Fibroblast of lung (primary cell): Measurements from ENCODE around the gene RGS2. TPM values are rescaled to one million over a fixed set of nuclear protein-coding genes. Genes with fewer than 3 reads are reported as not detected.
A peak's percentile ranks its signal among the peaks of the same experiment; 100 is the strongest.

Experiments
- DNase-seq, 2 donors: peaks; one replicate each; pipeline versions ENCODE4 v3.0.0 to v3.0.0-alpha.2; 2010; ENCODE audit warnings: low read depth in 2 of 2
- H2AFZ ChIP-seq: 2 replicates; pipeline ENCODE4 v1.5.1; 2012; ENCODE audit warnings: low read length, control low read depth, inconsistent platforms
- H3K27ac ChIP-seq: 2 replicates; pipeline ENCODE4 v1.5.1; 2011; ENCODE audit warnings: low read length, control low read depth; ENCODE audit not compliant: insufficient read depth
- H3K27me3 ChIP-seq: 2 replicates; pipeline ENCODE4 v1.5.1; 2011; ENCODE audit warnings: mild to moderate bottlenecking, low read length; ENCODE audit not compliant: control insufficient read depth, insufficient read depth
- H3K36me3 ChIP-seq: 2 replicates; pipeline ENCODE4 v1.5.1; 2011; ENCODE audit warnings: low read length; ENCODE audit not compliant: control insufficient read depth, insufficient read depth
- H3K4me1 ChIP-seq: 2 replicates; pipeline ENCODE4 v1.5.1; 2011; ENCODE audit warnings: low read length; ENCODE audit not compliant: control insufficient read depth, insufficient read depth; ENCODE audit errors: extremely low read depth
- H3K4me2 ChIP-seq: 2 replicates; pipeline ENCODE4 v1.5.1; 2011; ENCODE audit warnings: low read length, control low read depth; ENCODE audit not compliant: insufficient read depth; ENCODE audit errors: extremely low read depth
- H3K4me3 ChIP-seq, 4 experiments: fragments of 200-600 bp in 1 of 4; sonication (generic) in 1 of 4; replicated peaks in 1 of 4; 2 replicates each; pipeline ENCODE4 v1.5.1; 2011 to 2016; ENCODE audit warnings: low read length in 4 of 4, low read depth in 3 of 4, mild to moderate bottlenecking in 3 of 4, control low read depth in 2 of 4, inconsistent platforms in 1 of 4, mixed read lengths in 1 of 4; ENCODE audit not compliant: insufficient read depth in 1 of 4; ENCODE audit errors: control extremely low read depth in 1 of 4
- H3K79me2 ChIP-seq: 2 replicates; pipeline ENCODE4 v1.5.1; 2012; ENCODE audit warnings: mild to moderate bottlenecking, low read length, inconsistent platforms; ENCODE audit not compliant: control insufficient read depth, insufficient read depth
- H3K9ac ChIP-seq: 2 replicates; pipeline ENCODE4 v1.5.1; 2011; ENCODE audit warnings: mild to moderate bottlenecking, low read length, control low read depth; ENCODE audit not compliant: insufficient read depth
- H3K9me3 ChIP-seq: 2 replicates; pipeline ENCODE4 v1.5.1; 2012; ENCODE audit warnings: low read depth, low read length; ENCODE audit not compliant: control insufficient read depth, insufficient read depth
- H4K20me1 ChIP-seq: 2 replicates; pipeline ENCODE4 v1.5.1; 2011; ENCODE audit warnings: low read length; ENCODE audit not compliant: control insufficient read depth, insufficient read depth; ENCODE audit errors: extremely low read depth
- CTCF ChIP-seq, 2 donors: IDR thresholded peaks in 1 of 2; conservative IDR thresholded peaks in 1 of 2; 1 replicate in 1 of 2; 2 replicates in 1 of 2; pipeline ENCODE4 v1.5.1; 2011 to 2012; ENCODE audit warnings: low read length in 2 of 2, control low read depth in 1 of 2, inconsistent platforms in 1 of 2, low read depth in 1 of 2, mild to moderate bottlenecking in 1 of 2
- EZH2 ChIP-seq: IDR thresholded peaks from 2 replicates; pipeline ENCODE4 v1.5.1; 2012; ENCODE audit warnings: low read length, control low read depth, mild to moderate bottlenecking; ENCODE audit errors: missing control alignments
- polyA plus RNA-seq, 2 donors: library from polyadenylated mRNA; depleted of rRNA in 1 of 2; stranded (reverse) in 1 of 2; unstranded in 1 of 2; fragments of >200 nt; gene quantifications; 2 replicates each; pipeline ENCODE4 v1.2.1, GENCODE V29; 2011 to 2012; ENCODE audit warnings: missing spikeins in 1 of 2
- total RNA-seq: library from RNA; depleted of rRNA; stranded (reverse); fragments of >200 nt; gene quantifications from 2 replicates; pipeline ENCODE4 v1.2.1, GENCODE V29; 2014

RGS2 gene
- total and polyA plus RNA-seq, 2 donors (not counting 1 experiment from before 2014, with no cell fraction given), result 31.7 to 43.9 TPM

DNA sequence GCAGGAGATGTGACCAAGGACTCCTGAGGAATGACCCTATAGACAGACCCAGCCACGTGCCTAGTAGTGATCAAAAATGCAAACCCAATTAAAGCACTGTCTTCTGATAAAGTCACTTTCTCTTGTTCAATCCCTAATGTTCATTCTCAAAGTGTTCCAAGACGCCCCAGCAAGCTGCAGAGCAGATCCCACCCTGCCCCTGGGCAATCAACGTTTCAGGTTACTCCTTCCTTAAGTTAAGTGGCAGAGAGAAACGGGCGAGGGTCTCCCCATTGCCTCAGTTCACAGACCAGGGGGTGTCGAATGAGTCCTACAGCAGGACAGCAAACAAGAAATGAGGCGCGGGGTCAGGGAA lies 699 bp upstream of the RGS2 start:
- no peaks in the 10 kb centered on the region for H3K36me3 ChIP-seq
- H3K4me3 ChIP-seq, result peak overlapping the region; percentile 82 to 97 (median 92)
- peak overlapping the region; percentile 48 for H2AFZ ChIP-seq
- no peak for TF ChIP-seq CTCF (conservative IDR thresholded peaks at IDR 0.05 in 1 of 2, IDR thresholded peaks at IDR 0.05 in 1 of 2; ENCODE audit: low read depth in 1 of 2, low read length in 2 of 2)
- no peak for TF ChIP-seq EZH2
- no peaks in the 10 kb centered on the region for H4K20me1 ChIP-seq
- peaks cover 4% of the 10 kb centered on the region for H3K4me1 ChIP-seq
- H3K9me3 ChIP-seq, result no peaks in the 10 kb centered on the region
- peaks cover 9% of the 10 kb centered on the region for H3K79me2 ChIP-seq
- no peaks in the 10 kb centered on the region for H3K27me3 ChIP-seq
- peak overlapping the region; percentile 91 for H3K27ac ChIP-seq
- peak overlapping the region; percentile 96 for H3K4me2 ChIP-seq
- H3K9ac ChIP-seq, result peak overlapping the region; percentile 80
- DNase-seq, result no peak

DNA sequence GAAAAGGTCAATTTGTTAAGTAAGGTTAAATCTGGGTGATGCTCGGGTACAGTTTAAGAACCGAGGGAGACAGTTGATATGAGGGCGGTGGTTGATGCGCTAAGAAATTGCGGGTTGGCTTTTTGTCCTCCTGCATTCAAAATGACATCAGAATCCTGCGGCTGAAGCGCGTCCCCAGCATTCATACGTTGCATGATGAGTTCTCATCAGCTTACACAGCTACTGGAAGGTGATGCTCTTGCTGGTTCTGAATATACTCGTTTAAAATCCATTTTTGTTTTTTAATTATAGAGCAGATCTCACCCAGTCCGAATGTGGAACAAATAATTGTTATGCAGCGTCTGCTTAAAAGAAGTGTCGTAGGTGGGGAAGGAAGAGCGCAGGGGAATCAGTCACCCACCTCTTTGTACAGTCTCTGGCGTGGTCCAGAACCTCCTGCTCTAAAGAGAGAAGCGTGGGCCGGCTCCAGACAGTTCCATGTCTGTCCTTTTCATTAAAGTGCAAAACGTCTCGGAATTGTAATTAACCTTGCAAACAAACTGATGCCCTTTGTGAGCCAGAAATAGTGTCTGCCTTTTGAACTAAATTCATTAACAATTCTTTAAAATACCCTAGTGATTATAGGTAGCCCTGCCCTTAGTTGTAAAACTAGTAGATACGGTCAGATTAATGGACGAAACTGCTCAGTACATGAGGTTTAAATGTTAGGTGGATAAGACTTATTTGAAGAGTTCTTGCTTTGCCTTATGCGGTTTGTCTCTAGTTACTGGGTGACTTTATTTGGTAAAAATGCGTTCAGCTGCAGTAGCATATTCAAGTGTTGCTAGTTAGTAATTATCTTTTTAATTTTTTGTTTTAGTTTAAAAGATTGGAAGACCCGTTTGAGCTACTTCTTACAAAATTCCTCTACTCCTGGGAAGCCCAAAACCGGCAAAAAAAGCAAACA lies 741 bp downstream of the RGS2 start:
- peak overlapping the region; percentile 82 to 97 (median 92) for H3K4me3 ChIP-seq
- H3K79me2 ChIP-seq, result peaks cover 9% of the 10 kb centered on the region
- no peaks in the 10 kb centered on the region for H4K20me1 ChIP-seq
- no peaks in the 10 kb centered on the region for H3K36me3 ChIP-seq
- no peak for TF ChIP-seq EZH2
- peak in 1 of 2 donors; percentile 5 for TF ChIP-seq CTCF (conservative IDR thresholded peaks at IDR 0.05 in 1 of 2, IDR thresholded peaks at IDR 0.05 in 1 of 2; ENCODE audit: low read depth in 1 of 2, low read length in 2 of 2)
- peak; percentile 68 to 70 for DNase-seq
- peak overlapping the region; percentile 91 for H3K27ac ChIP-seq
- no peaks in the 10 kb centered on the region for H3K27me3 ChIP-seq
- H3K4me1 ChIP-seq, result peaks cover 4% of the 10 kb centered on the region
- peak overlapping the region; percentile 87 for H2AFZ ChIP-seq
- peak overlapping the region; percentile 84 for H3K9ac ChIP-seq
- no peaks in the 10 kb centered on the region for H3K9me3 ChIP-seq
- H3K4me2 ChIP-seq, result peak overlapping the region; percentile 90

DNA sequence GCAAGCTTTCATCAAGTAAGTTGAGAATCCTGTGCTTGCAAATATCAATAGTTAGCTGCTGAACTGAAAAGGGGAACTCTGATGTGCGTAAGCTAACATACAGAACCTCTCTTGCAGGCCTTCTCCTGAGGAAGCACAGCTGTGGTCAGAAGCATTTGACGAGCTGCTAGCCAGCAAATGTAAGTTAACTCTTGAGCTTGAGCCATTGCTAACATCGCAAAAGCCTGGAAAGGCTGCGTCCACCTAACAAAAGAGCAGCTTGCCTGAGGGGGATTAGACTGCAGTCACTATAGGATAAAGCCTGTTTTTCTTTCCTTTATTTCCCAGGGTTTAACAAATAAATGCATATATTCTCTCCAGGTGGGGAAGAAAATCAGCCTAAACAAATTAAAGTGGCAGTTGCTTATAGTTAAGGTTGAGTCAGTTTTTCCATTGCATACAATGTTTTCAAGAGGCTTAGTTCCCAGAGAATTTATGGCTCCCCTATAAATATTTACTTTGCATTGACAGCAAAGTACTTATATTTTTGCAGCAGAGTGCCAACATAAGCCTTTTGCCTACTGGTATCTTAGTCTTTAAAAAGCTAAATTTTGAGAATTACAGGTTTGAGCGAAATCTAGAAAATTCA lies 1.5 kb downstream of the RGS2 start:
- Histone ChIP-seq H3K4me1 (peaks cover 4% of the 10 kb centered on the region), H3K9ac (peak overlapping the region; percentile 9), H3K9me3 (no peaks in the 10 kb centered on the region), H4K20me1 (no peaks in the 10 kb centered on the region), H3K4me3 (peak overlapping the region; percentile 82 to 97 (median 92)), H3K27ac (peak overlapping the region; percentile 1), H3K27me3 (no peaks in the 10 kb centered on the region), H2AFZ (no peak overlapping the region), H3K79me2 (peaks cover 9% of the 10 kb centered on the region), H3K36me3 (no peaks in the 10 kb centered on the region), H3K4me2 (peak overlapping the region; percentile 90)
- peak; percentile 64 to 90 for DNase-seq
- no peak for TF ChIP-seq CTCF (conservative IDR thresholded peaks at IDR 0.05 in 1 of 2, IDR thresholded peaks at IDR 0.05 in 1 of 2; ENCODE audit: low read depth in 1 of 2, low read length in 2 of 2)
- TF ChIP-seq EZH2, result no peak
